C1 segment of cervical spinal cord (tissue), 14 donors: ENCODE data around the gene FBXW9.
A peak's percentile ranks its signal among the peaks of the same experiment; 100 is the strongest.
"Not testable (repeated sequence)": the region's sequence is repeated elsewhere in the genome, so short reads cannot be mapped to it uniquely, and the experiment has no call there.

Experiments used
- DNase-seq, 14 donors: peaks; one replicate each; lab custom pipeline; 2025; lab: John Stamatoyannopoulos, UW

FBXW9 gene

GRCh38 chr19:12656899-12657571, 39.4 kb downstream of the FBXW9 start:
- no peak for DNase-seq

- DNase-seq: no peak
Observed at GRCh38 chr19:12655546-12655945, 40.9 kb downstream of the FBXW9 start.

GRCh38 chr19:12652219-12652618, 44.2 kb downstream of the FBXW9 start:
- no peak for DNase-seq

DNA sequence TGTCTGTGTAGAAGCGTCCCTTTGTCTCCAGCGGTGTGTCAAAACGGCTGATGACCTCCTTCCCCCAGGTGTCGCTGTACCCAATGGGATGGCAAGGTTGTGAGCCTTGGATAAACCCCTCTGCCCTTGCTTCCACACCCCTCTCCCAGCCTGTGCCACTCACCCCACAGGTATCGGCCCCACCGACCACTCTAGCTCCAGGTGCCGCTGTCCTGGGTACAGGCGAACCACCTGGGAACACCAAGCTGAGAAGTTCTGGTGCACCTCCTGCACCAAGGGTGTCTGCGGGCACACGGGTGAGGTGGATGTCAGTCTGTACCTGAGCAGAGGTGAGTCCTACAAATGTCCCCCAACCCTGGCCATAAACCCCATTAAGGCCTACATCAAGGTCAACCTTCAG, 46.5 kb downstream of the FBXW9 start:
- DNase-seq: no peak

GRCh38 chr19:12648088-12648487, 48.3 kb downstream of the FBXW9 start:
- DNase-seq: peak in 1 of 14 donors; percentile 7

GRCh38 chr19:12647490-12648071, 48.9 kb downstream of the FBXW9 start:
- DNase-seq: peak in 3 of 14 donors; percentile 5 to 35 (median 16)

DNA sequence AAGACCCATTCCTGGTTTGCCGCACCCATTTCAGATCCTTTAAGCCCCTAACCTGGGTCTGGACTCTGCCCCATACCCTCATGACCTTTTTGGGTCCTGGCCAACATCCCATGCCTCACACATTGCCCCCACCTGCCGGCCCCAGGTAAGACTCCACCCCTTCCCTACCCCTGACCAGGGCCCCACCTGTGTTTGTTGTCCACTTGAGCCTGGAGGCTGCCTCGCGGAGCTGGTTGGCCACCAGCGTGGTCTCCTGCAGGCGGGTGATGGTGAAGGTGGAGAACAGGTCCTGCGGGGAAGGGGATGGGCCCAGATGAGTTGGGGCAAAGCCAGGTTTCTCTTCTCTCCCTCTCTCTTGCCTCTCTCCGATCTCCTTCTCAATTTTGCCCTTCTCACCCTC, 49.4 kb downstream of the FBXW9 start:
- DNase-seq: no peak

GRCh38 chr19:12646551-12646950, 49.9 kb downstream of the FBXW9 start:
- DNase-seq: no peak

- not testable (repeated sequence) for DNase-seq
Observed at GRCh38 chr19:12643716-12644115, 52.7 kb downstream of the FBXW9 start.

DNA sequence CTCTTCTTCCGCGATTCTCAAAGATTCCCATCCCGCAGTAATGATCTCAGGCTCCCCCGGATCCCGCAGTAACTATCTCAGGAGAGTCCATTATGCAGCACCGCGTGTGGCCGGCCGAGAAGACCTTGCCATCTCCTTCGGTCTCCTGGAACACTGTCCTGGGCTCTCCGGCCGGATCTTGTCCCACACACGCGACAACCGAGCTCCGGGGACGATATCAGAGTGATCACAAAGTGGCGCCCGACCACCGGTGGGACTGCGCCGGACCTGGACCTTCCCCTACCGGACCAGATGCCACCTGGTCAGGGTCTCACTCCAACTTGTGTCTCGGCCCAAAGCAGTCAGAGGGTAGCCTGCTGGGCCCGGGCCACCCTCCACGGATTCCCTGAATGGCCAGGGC, 53.9 kb downstream of the FBXW9 start:
- no peak for DNase-seq

- no peak for DNase-seq
Observed at GRCh38 chr19:12641456-12641855, 55.0 kb downstream of the FBXW9 start.

DNA sequence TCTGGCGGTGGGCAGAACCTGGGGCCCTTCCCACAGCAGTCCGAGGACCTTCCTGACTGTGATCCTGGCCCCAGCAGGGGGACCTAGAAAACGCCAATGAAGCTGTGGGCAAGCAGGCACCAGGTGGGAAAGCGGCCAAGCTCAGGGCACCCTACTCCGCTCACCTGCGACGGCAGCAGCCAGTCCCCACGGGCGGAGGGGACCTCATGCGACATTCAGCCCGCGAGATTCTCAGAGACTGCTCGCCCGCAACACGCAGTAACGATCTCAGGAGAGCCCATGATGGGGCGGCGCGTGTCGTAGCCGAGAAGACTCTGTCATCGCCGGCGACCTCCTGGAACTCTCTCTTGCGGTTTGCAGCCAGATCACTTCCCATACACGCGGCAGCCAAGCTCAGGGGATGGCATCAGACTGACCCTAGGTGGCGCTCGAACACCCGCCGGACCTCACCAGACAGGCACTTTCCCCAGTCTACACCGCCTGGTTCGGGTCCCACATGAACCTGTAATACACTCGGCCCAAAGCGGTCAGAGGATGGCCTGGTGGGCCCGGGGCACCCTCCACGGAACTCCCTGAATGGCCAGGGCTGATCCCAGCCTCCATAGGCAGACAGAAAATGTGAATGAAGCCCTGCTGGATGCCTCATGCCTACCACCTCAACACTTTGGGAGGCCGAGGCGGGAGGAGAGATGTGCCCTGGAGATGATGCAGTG, 56.4 kb downstream of the FBXW9 start:
- DNase-seq: peak in 12 of 14 donors; percentile 25 to 65 (median 50)
